ENCODE results near the gene SSC4D.

SSC4D gene

GRCh38 chr7:76353744-76354143, 55.8 kb downstream of the SSC4D start:
- H3F3A ChIP-seq (ENCODE audit: control insufficient read depth, insufficient read depth) = no peaks in the 10 kb centered on the region
- H4K20me1 ChIP-seq (ENCODE audit: control insufficient read depth, insufficient read depth, low read depth, low read length) = peaks cover 64% of the 10 kb centered on the region
- no peak for TF ChIP-seq CTCF (IDR thresholded peaks at IDR 0.05; ENCODE audit: low read depth, low read length, poor library complexity, severe bottlenecking)
- TF ChIP-seq EZH2phosphoT487 (IDR thresholded peaks at IDR 0.05; ENCODE audit: borderline replicate concordance, low read length) = no peak
- no peak overlapping the region for H3K27ac ChIP-seq (ENCODE audit: low read depth, low read length)
- no peaks in the 10 kb centered on the region for H3K27me3 ChIP-seq (ENCODE audit: control insufficient read depth, low read length)
- no peaks in the 10 kb centered on the region for H3K9me2 ChIP-seq (replicated peaks; ENCODE audit: control insufficient read depth, low read length)
- H3K4me3 ChIP-seq (ENCODE audit: low read length) = no peak overlapping the region
- H3K79me2 ChIP-seq (ENCODE audit: control insufficient read depth, low read length) = peaks cover 100% of the 10 kb centered on the region
- H3K9me3 ChIP-seq (ENCODE audit: control insufficient read depth, insufficient read depth, low read length) = no peaks in the 10 kb centered on the region
- H3K4me1 ChIP-seq (ENCODE audit: control insufficient read depth, low read length) = peaks cover 30% of the 10 kb centered on the region
- no peak overlapping the region for H3K4me2 ChIP-seq (ENCODE audit: low read length)
- peaks cover 96% of the 10 kb centered on the region for H3K36me3 ChIP-seq (ENCODE audit: control insufficient read depth, low read length)

- no peaks in the 10 kb centered on the region for H3F3A ChIP-seq (ENCODE audit: control insufficient read depth, insufficient read depth)
- H3K4me1 ChIP-seq (ENCODE audit: control insufficient read depth, low read length) = peaks cover 29% of the 10 kb centered on the region
- no peak overlapping the region for H3K27ac ChIP-seq (ENCODE audit: low read depth, low read length)
- no peak overlapping the region for H3K4me3 ChIP-seq (ENCODE audit: low read length)
- H3K36me3 ChIP-seq (ENCODE audit: control insufficient read depth, low read length) = peaks cover 96% of the 10 kb centered on the region
- H4K20me1 ChIP-seq (ENCODE audit: control insufficient read depth, insufficient read depth, low read depth, low read length) = peaks cover 65% of the 10 kb centered on the region
- no peaks in the 10 kb centered on the region for H3K9me3 ChIP-seq (ENCODE audit: control insufficient read depth, insufficient read depth, low read length)
- TF ChIP-seq EZH2phosphoT487 (IDR thresholded peaks at IDR 0.05; ENCODE audit: borderline replicate concordance, low read length) (no peak), CTCF (IDR thresholded peaks at IDR 0.05; ENCODE audit: low read depth, low read length, poor library complexity, severe bottlenecking) (no peak)
- no peak overlapping the region for H3K4me2 ChIP-seq (ENCODE audit: low read length)
- no peaks in the 10 kb centered on the region for H3K9me2 ChIP-seq (replicated peaks; ENCODE audit: control insufficient read depth, low read length)
- peaks cover 100% of the 10 kb centered on the region for H3K79me2 ChIP-seq (ENCODE audit: control insufficient read depth, low read length)
- no peaks in the 10 kb centered on the region for H3K27me3 ChIP-seq (ENCODE audit: control insufficient read depth, low read length)
Observed at GRCh38 chr7:76352193-76352592, 57.3 kb downstream of the SSC4D start.

- Histone ChIP-seq H3K36me3 (ENCODE audit: control insufficient read depth, low read length) (peaks cover 96% of the 10 kb centered on the region), H4K20me1 (ENCODE audit: control insufficient read depth, insufficient read depth, low read depth, low read length) (peaks cover 61% of the 10 kb centered on the region), H3F3A (ENCODE audit: control insufficient read depth, insufficient read depth) (no peaks in the 10 kb centered on the region), H3K79me2 (ENCODE audit: control insufficient read depth, low read length) (peaks cover 100% of the 10 kb centered on the region), H3K9me2 (replicated peaks; ENCODE audit: control insufficient read depth, low read length) (no peaks in the 10 kb centered on the region), H3K4me3 (ENCODE audit: low read length) (no peak overlapping the region), H3K9me3 (ENCODE audit: control insufficient read depth, insufficient read depth, low read length) (no peaks in the 10 kb centered on the region), H3K4me1 (ENCODE audit: control insufficient read depth, low read length) (peaks cover 21% of the 10 kb centered on the region), H3K27me3 (ENCODE audit: control insufficient read depth, low read length) (no peaks in the 10 kb centered on the region), H3K4me2 (ENCODE audit: low read length) (no peak overlapping the region), H3K27ac (ENCODE audit: low read depth, low read length) (no peak overlapping the region)
- no peak for TF ChIP-seq CTCF (IDR thresholded peaks at IDR 0.05; ENCODE audit: low read depth, low read length, poor library complexity, severe bottlenecking)
- no peak for TF ChIP-seq EZH2phosphoT487 (IDR thresholded peaks at IDR 0.05; ENCODE audit: borderline replicate concordance, low read length)
Observed at GRCh38 chr7:76351372-76351771, 58.1 kb downstream of the SSC4D start.

Data from DOHH2 (cell line).